Fibroblast of lung (primary cell): ENCODE data around the gene DGKQ. TPM values are rescaled to one million over a fixed set of nuclear protein-coding genes. Genes with fewer than 3 reads are reported as not detected.

Experiments
- DNase-seq, 2 donors: peaks; one replicate each; pipeline versions ENCODE4 v3.0.0 to v3.0.0-alpha.2; 2010; ENCODE audit warnings: low read depth in 2 of 2
- H2AFZ ChIP-seq: 2 replicates; pipeline ENCODE4 v1.5.1; 2012; ENCODE audit warnings: low read length, control low read depth, inconsistent platforms
- H3K27ac ChIP-seq: 2 replicates; pipeline ENCODE4 v1.5.1; 2011; ENCODE audit warnings: low read length, control low read depth; ENCODE audit not compliant: insufficient read depth
- H3K27me3 ChIP-seq: 2 replicates; pipeline ENCODE4 v1.5.1; 2011; ENCODE audit warnings: mild to moderate bottlenecking, low read length; ENCODE audit not compliant: control insufficient read depth, insufficient read depth
- H3K36me3 ChIP-seq: 2 replicates; pipeline ENCODE4 v1.5.1; 2011; ENCODE audit warnings: low read length; ENCODE audit not compliant: control insufficient read depth, insufficient read depth
- H3K4me1 ChIP-seq: 2 replicates; pipeline ENCODE4 v1.5.1; 2011; ENCODE audit warnings: low read length; ENCODE audit not compliant: control insufficient read depth, insufficient read depth; ENCODE audit errors: extremely low read depth
- H3K4me2 ChIP-seq: 2 replicates; pipeline ENCODE4 v1.5.1; 2011; ENCODE audit warnings: low read length, control low read depth; ENCODE audit not compliant: insufficient read depth; ENCODE audit errors: extremely low read depth
- H3K4me3 ChIP-seq, 4 experiments: fragments of 200-600 bp in 1 of 4; sonication (generic) in 1 of 4; replicated peaks in 1 of 4; 2 replicates each; pipeline ENCODE4 v1.5.1; 2011 to 2016; ENCODE audit warnings: low read length in 4 of 4, low read depth in 3 of 4, mild to moderate bottlenecking in 3 of 4, control low read depth in 2 of 4, inconsistent platforms in 1 of 4, mixed read lengths in 1 of 4; ENCODE audit not compliant: insufficient read depth in 1 of 4; ENCODE audit errors: control extremely low read depth in 1 of 4
- H3K79me2 ChIP-seq: 2 replicates; pipeline ENCODE4 v1.5.1; 2012; ENCODE audit warnings: mild to moderate bottlenecking, low read length, inconsistent platforms; ENCODE audit not compliant: control insufficient read depth, insufficient read depth
- H3K9ac ChIP-seq: 2 replicates; pipeline ENCODE4 v1.5.1; 2011; ENCODE audit warnings: mild to moderate bottlenecking, low read length, control low read depth; ENCODE audit not compliant: insufficient read depth
- H3K9me3 ChIP-seq: 2 replicates; pipeline ENCODE4 v1.5.1; 2012; ENCODE audit warnings: low read depth, low read length; ENCODE audit not compliant: control insufficient read depth, insufficient read depth
- H4K20me1 ChIP-seq: 2 replicates; pipeline ENCODE4 v1.5.1; 2011; ENCODE audit warnings: low read length; ENCODE audit not compliant: control insufficient read depth, insufficient read depth; ENCODE audit errors: extremely low read depth
- CTCF ChIP-seq, 2 donors: IDR thresholded peaks in 1 of 2; conservative IDR thresholded peaks in 1 of 2; 1 replicate in 1 of 2; 2 replicates in 1 of 2; pipeline ENCODE4 v1.5.1; 2011 to 2012; ENCODE audit warnings: low read length in 2 of 2, control low read depth in 1 of 2, inconsistent platforms in 1 of 2, low read depth in 1 of 2, mild to moderate bottlenecking in 1 of 2
- EZH2 ChIP-seq: IDR thresholded peaks from 2 replicates; pipeline ENCODE4 v1.5.1; 2012; ENCODE audit warnings: low read length, control low read depth, mild to moderate bottlenecking; ENCODE audit errors: missing control alignments
- polyA plus RNA-seq, 2 donors: library from polyadenylated mRNA; depleted of rRNA in 1 of 2; stranded (reverse) in 1 of 2; unstranded in 1 of 2; fragments of >200 nt; gene quantifications; 2 replicates each; pipeline ENCODE4 v1.2.1, GENCODE V29; 2011 to 2012; ENCODE audit warnings: missing spikeins in 1 of 2
- total RNA-seq: library from RNA; depleted of rRNA; stranded (reverse); fragments of >200 nt; gene quantifications from 2 replicates; pipeline ENCODE4 v1.2.1, GENCODE V29; 2014

Gene DGKQ
- total and polyA plus RNA-seq, 2 donors (not counting 1 experiment from before 2014, with no cell fraction given) = 2.1 to 13.2 TPM

- no peak overlapping the region for H3K27ac ChIP-seq
- no peaks in the 10 kb centered on the region for H4K20me1 ChIP-seq
These were observed 42.4 kb upstream of the DGKQ start for GRCh38 chr4:1015746-1016145.

GRCh38 chr4:1015179-1015578 is 41.8 kb upstream of the DGKQ start:
- no peak for TF ChIP-seq EZH2
- TF ChIP-seq CTCF (conservative IDR thresholded peaks at IDR 0.05 in 1 of 2, IDR thresholded peaks at IDR 0.05 in 1 of 2; ENCODE audit: low read depth in 1 of 2, low read length in 2 of 2) = no peak
- no peaks in the 10 kb centered on the region for H3K36me3 ChIP-seq
- H3K79me2 ChIP-seq = no peaks in the 10 kb centered on the region

More at GRCh38 chr4:1015746-1016145, 42.4 kb upstream of the DGKQ start:
- Histone ChIP-seq H3K27me3 (no peaks in the 10 kb centered on the region), H3K4me3 (no peak overlapping the region), H2AFZ (no peak overlapping the region), H3K79me2 (no peaks in the 10 kb centered on the region), H3K4me1 (no peaks in the 10 kb centered on the region), H3K4me2 (no peak overlapping the region), H3K36me3 (no peaks in the 10 kb centered on the region), H3K9me3 (no peaks in the 10 kb centered on the region), H3K9ac (no peak overlapping the region)
- TF ChIP-seq EZH2 (no peak), CTCF (conservative IDR thresholded peaks at IDR 0.05 in 1 of 2, IDR thresholded peaks at IDR 0.05 in 1 of 2; ENCODE audit: low read depth in 1 of 2, low read length in 2 of 2) (no peak)
- no peak for DNase-seq

GRCh38 chr4:1014291-1015167 is 41.2 kb upstream of the DGKQ start:
- Histone ChIP-seq H3K4me2 (no peak overlapping the region), H3K9ac (no peak overlapping the region), H4K20me1 (no peaks in the 10 kb centered on the region), H3K4me3 (no peak overlapping the region), H3K27me3 (no peaks in the 10 kb centered on the region), H3K79me2 (no peaks in the 10 kb centered on the region), H3K9me3 (no peaks in the 10 kb centered on the region), H3K27ac (no peak overlapping the region), H3K4me1 (no peaks in the 10 kb centered on the region), H3K36me3 (no peaks in the 10 kb centered on the region), H2AFZ (no peak overlapping the region)
- no peak for DNase-seq
- no peak for TF ChIP-seq CTCF (conservative IDR thresholded peaks at IDR 0.05 in 1 of 2, IDR thresholded peaks at IDR 0.05 in 1 of 2; ENCODE audit: low read depth in 1 of 2, low read length in 2 of 2)
- no peak for TF ChIP-seq EZH2

More at GRCh38 chr4:1015179-1015578, 41.8 kb upstream of the DGKQ start:
- no peaks in the 10 kb centered on the region for H4K20me1 ChIP-seq
- H3K27ac ChIP-seq = no peak overlapping the region
- no peak overlapping the region for H2AFZ ChIP-seq
- H3K9me3 ChIP-seq = no peaks in the 10 kb centered on the region
- DNase-seq = no peak
- no peak overlapping the region for H3K9ac ChIP-seq
- no peak overlapping the region for H3K4me2 ChIP-seq
- no peaks in the 10 kb centered on the region for H3K4me1 ChIP-seq
- no peak overlapping the region for H3K4me3 ChIP-seq
- no peaks in the 10 kb centered on the region for H3K27me3 ChIP-seq
